ENCODE measurements around the gene TANC1.

DNA sequence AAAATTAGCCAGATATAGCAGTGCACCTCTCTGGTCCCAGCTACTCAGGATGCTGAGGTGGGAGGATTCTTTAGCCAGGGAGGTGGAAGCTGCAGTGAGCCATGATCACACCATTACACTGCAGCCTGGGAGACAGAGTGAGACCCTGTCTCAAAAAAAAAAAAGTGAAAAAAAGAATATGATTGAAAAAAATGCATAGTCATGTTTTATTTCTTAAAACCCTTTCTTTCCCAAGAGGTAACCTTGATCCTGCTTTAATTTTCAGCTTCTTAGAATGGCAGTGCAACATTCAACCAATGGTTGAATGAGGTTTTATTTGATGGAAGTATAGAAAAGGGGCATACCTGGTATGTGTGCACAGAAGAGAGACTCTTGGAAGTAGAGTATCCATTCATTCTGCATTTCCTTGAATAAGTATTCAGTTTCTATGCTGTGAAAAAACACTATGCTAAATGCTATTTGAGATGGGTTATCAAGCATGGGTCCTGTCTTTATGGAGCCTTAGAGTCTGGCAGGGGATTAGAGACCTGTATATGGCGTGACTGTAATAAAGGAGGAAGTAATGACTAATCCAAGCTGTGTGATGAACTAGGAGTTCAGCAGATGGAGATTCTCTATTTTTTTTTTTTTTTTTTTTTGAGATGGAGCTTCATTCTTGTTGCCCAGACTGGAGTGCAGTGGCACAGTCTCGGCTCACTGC is 171.8 kb downstream of the TANC1 start:
- TF ChIP-seq, protein P1, sequence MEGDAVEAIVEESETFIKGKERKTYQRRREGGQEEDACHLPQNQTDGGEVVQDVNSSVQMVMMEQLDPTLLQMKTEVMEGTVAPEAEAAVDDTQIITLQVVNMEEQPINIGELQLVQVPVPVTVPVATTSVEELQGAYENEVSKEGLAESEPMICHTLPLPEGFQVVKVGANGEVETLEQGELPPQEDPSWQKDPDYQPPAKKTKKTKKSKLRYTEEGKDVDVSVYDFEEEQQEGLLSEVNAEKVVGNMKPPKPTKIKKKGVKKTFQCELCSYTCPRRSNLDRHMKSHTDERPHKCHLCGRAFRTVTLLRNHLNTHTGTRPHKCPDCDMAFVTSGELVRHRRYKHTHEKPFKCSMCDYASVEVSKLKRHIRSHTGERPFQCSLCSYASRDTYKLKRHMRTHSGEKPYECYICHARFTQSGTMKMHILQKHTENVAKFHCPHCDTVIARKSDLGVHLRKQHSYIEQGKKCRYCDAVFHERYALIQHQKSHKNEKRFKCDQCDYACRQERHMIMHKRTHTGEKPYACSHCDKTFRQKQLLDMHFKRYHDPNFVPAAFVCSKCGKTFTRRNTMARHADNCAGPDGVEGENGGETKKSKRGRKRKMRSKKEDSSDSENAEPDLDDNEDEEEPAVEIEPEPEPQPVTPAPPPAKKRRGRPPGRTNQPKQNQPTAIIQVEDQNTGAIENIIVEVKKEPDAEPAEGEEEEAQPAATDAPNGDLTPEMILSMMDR (conservative IDR thresholded peaks at IDR 0.05 in 1 of 2, IDR thresholded peaks at IDR 0.05 in 1 of 2; ENCODE audit: extremely low read depth in 1 of 2, insufficient read depth in 1 of 2, low read depth in 1 of 2, low read length in 2 of 2) = no peak
- no peak for TF ChIP-seq EZH2 (IDR thresholded peaks at IDR 0.05; ENCODE audit: borderline replicate concordance, low read length)
